A673 (cell line): Measurements from ENCODE around the gene SPIRE2.

Experiments used
- EZH2 ChIP-seq: fragments of 200-600 bp; sonication (generic); IDR thresholded peaks from 2 replicates; pipeline ENCODE4 v1.6.1; 2017; ENCODE audit warnings: borderline replicate concordance, low read depth, mild to moderate bottlenecking, mixed read lengths, antibody characterized with exemption, low read length; ENCODE audit not compliant: poor library complexity, severe bottlenecking
- TF ChIP-seq, protein P1 (sequence below): fragments of 300-800, 200-600 bp; sonication (generic); conservative IDR thresholded peaks from 2 replicates; pipeline ENCODE4 v1.5.1; 2017; ENCODE audit warnings: low read depth, mild to moderate bottlenecking, antibody characterized with exemption, low read length, moderate library complexity, mixed read lengths

DNA sequence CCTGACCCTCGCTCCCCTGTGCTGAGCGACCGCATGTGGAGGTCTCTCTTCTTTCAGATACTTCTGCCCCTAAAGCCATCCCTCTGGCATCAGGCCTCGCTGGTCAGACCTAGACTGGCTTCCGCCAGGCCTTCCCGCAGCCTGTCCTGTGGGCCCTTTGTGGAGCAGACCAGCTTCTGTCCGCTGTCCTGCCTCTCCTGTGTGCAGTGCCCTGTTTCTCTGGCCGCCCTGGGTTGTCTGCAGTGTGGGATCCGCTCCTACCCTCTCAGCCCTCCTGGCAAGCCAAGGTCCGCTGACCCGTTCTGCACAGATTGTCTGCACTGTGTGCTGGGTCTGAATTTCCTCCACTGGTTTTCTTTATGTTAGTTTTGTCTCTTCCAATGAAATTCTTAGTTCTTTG, 68.9 kb downstream of the SPIRE2 start:
- TF ChIP-seq, protein P1, sequence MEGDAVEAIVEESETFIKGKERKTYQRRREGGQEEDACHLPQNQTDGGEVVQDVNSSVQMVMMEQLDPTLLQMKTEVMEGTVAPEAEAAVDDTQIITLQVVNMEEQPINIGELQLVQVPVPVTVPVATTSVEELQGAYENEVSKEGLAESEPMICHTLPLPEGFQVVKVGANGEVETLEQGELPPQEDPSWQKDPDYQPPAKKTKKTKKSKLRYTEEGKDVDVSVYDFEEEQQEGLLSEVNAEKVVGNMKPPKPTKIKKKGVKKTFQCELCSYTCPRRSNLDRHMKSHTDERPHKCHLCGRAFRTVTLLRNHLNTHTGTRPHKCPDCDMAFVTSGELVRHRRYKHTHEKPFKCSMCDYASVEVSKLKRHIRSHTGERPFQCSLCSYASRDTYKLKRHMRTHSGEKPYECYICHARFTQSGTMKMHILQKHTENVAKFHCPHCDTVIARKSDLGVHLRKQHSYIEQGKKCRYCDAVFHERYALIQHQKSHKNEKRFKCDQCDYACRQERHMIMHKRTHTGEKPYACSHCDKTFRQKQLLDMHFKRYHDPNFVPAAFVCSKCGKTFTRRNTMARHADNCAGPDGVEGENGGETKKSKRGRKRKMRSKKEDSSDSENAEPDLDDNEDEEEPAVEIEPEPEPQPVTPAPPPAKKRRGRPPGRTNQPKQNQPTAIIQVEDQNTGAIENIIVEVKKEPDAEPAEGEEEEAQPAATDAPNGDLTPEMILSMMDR = no peak
- no peak for TF ChIP-seq EZH2
